ENCODE measurements around the gene ZFAND3. TPM values are rescaled to one million over a fixed set of nuclear protein-coding genes. Genes with fewer than 3 reads are reported as not detected.

ZFAND3 gene
- polyA plus RNA-seq, 3 donors: 11.5 to 21.1 (median 11.7) TPM

DNA sequence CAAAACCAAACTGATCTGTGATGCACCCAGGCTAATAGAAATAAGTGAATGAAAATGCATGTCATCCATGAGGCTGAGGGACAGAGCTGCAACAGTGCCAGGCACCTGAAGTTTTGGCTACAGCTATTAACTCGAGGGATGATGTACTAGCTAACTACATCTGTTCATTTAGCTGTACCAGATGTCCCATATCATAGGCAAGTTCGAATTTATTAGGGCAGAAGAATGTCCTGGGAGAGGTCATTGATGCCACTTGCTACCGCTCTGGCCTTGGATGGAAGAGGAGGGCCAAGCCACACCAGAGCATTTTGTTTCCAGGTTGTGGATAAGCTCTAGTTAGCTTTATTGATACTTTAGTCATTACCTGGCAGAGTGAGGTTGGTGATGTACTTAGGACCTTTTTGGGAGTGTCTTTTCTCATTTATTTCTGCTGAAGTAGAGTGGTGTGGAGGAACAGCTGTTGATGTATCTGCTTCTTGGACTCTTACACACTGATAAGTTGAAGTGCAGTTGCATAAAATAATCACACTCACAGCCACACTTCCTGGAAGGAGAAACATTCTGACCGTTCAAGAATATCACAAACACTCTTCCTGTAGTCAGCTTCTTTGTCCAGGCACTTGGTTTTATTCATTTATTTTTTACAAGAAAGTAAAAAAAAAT, 8.2 kb downstream of the ZFAND3 start:
- Histone ChIP-seq H3K9me3 (replicated peaks in 1 of 2; ENCODE audit: control insufficient read depth in 1 of 2, insufficient read depth in 1 of 2, low read length in 2 of 2) (no peaks in the 10 kb centered on the region), H3K79me2 (ENCODE audit: insufficient read depth, low read length) (peaks cover 100% of the 10 kb centered on the region), H3K27me3 (ENCODE audit: control insufficient read depth in 2 of 2, insufficient read depth in 2 of 2, low read length in 2 of 2) (no peaks in the 10 kb centered on the region), H3K9ac (ENCODE audit: insufficient read depth, low read length, poor library complexity, severe bottlenecking) (no peak overlapping the region), H4K20me1 (ENCODE audit: insufficient read depth, low read length) (peaks cover 100% of the 10 kb centered on the region), H3K4me1 (ENCODE audit: control insufficient read depth in 1 of 2, insufficient read depth in 2 of 2, low read length in 2 of 2) (peaks cover 6 to 23% of the 10 kb centered on the region in 2 donors), H3K4me3 (replicated peaks in 1 of 3; ENCODE audit: low read depth in 2 of 3, low read length in 3 of 3) (no peak overlapping the region), H3K4me2 (replicated peaks; ENCODE audit: extremely low read depth, low read length, poor library complexity, severe bottlenecking) (no peak overlapping the region), H2AFZ (ENCODE audit: insufficient read depth, low read depth, low read length, poor library complexity, severe bottlenecking) (no peak overlapping the region), H3K27ac (ENCODE audit: low read depth in 1 of 2, low read length in 2 of 2) (peak overlapping the region in 1 of 2 donors; percentile 24), H3K36me3 (replicated peaks in 1 of 2; ENCODE audit: control insufficient read depth in 1 of 2, insufficient read depth in 2 of 2, low read length in 2 of 2) (peaks cover 0 to 13% of the 10 kb centered on the region in 2 donors)
- H3K9me3 Mint-ChIP-seq: peaks cover 0 to 1% (median 0%) of the 10 kb centered on the region in 7 donors
- peak overlapping the region in 3 of 7 donors; percentile 22 to 61 (median 30) for H3K27ac Mint-ChIP-seq
- H3K4me3 Mint-ChIP-seq: no peak overlapping the region
- 96% methylated on average over 3 of the region's 4 CpGs for WGBS (ENCODE audit: insufficient coverage)
- TF ChIP-seq, protein P1, sequence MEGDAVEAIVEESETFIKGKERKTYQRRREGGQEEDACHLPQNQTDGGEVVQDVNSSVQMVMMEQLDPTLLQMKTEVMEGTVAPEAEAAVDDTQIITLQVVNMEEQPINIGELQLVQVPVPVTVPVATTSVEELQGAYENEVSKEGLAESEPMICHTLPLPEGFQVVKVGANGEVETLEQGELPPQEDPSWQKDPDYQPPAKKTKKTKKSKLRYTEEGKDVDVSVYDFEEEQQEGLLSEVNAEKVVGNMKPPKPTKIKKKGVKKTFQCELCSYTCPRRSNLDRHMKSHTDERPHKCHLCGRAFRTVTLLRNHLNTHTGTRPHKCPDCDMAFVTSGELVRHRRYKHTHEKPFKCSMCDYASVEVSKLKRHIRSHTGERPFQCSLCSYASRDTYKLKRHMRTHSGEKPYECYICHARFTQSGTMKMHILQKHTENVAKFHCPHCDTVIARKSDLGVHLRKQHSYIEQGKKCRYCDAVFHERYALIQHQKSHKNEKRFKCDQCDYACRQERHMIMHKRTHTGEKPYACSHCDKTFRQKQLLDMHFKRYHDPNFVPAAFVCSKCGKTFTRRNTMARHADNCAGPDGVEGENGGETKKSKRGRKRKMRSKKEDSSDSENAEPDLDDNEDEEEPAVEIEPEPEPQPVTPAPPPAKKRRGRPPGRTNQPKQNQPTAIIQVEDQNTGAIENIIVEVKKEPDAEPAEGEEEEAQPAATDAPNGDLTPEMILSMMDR (IDR thresholded peaks at IDR 0.05): no peak
- peaks cover 62% of the 10 kb centered on the region for H3K4me1 Mint-ChIP-seq
- intact Hi-C loops (cut with micrococcal nuclease): no loop called here
- H3K36me3 Mint-ChIP-seq: peaks cover 8 to 22% of the 10 kb centered on the region in 2 donors
- no peaks in the 10 kb centered on the region for H3K27me3 Mint-ChIP-seq (ENCODE audit: low read depth in 3 of 3)
- DNase-seq: no peak

DNA sequence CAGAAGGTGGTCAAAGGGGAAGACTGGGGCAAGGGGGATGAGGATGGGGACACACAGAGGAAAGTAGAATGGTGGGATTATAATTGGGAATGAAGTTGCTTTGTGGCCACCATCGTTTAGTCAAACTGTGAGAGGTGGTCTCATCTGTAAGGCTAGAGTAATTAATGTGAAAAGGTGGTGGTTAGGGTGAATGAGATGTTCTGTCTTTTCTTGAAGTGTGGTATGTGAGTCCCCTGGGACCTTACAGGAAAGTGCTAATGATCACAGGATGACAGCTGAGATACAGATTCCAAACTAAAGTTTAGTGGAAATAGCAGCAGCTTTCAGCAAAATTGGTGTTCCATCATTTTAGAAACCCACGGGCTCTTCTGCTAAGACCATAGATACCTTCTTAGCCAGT, 10.7 kb downstream of the ZFAND3 start:
- DNase-seq: no peak
- H3K4me2 ChIP-seq (replicated peaks; ENCODE audit: extremely low read depth, low read length, poor library complexity, severe bottlenecking): no peak overlapping the region
- no peak overlapping the region for H2AFZ ChIP-seq (ENCODE audit: insufficient read depth, low read depth, low read length, poor library complexity, severe bottlenecking)
- no peak overlapping the region for H3K9ac ChIP-seq (ENCODE audit: insufficient read depth, low read length, poor library complexity, severe bottlenecking)
- H3K9me3 ChIP-seq (replicated peaks in 1 of 2; ENCODE audit: control insufficient read depth in 1 of 2, insufficient read depth in 1 of 2, low read length in 2 of 2): no peaks in the 10 kb centered on the region
- no peaks in the 10 kb centered on the region for H3K27me3 ChIP-seq (ENCODE audit: control insufficient read depth in 2 of 2, insufficient read depth in 2 of 2, low read length in 2 of 2)
- no peak overlapping the region for H3K27ac ChIP-seq (ENCODE audit: low read depth in 1 of 2, low read length in 2 of 2)
- TF ChIP-seq, protein P1 (IDR thresholded peaks at IDR 0.05): no peak
- intact Hi-C loops (cut with micrococcal nuclease): no loop called here
- peaks cover 100% of the 10 kb centered on the region for H4K20me1 ChIP-seq (ENCODE audit: insufficient read depth, low read length)
- Mint-ChIP-seq H3K27me3 (ENCODE audit: low read depth in 3 of 3) (no peaks in the 10 kb centered on the region), H3K4me1 (peaks cover 51% of the 10 kb centered on the region), H3K9me3 (peaks cover 2 to 7% (median 6%) of the 10 kb centered on the region in 7 donors), H3K4me3 (no peak overlapping the region), H3K36me3 (peaks cover 16 to 36% of the 10 kb centered on the region in 2 donors), H3K27ac (peak overlapping the region in 2 of 7 donors; percentile 12 to 37)
- H3K79me2 ChIP-seq (ENCODE audit: insufficient read depth, low read length): peaks cover 100% of the 10 kb centered on the region
- H3K36me3 ChIP-seq (replicated peaks in 1 of 2; ENCODE audit: control insufficient read depth in 1 of 2, insufficient read depth in 2 of 2, low read length in 2 of 2): peaks cover 0 to 19% of the 10 kb centered on the region in 2 donors
- peaks cover 6 to 20% of the 10 kb centered on the region in 2 donors for H3K4me1 ChIP-seq (ENCODE audit: control insufficient read depth in 1 of 2, insufficient read depth in 2 of 2, low read length in 2 of 2)
- WGBS (ENCODE audit: insufficient coverage): 100% methylated on average over 1 of the region's 2 CpGs
- no peak overlapping the region for H3K4me3 ChIP-seq (replicated peaks in 1 of 3; ENCODE audit: low read depth in 2 of 3, low read length in 3 of 3)

Data from CD14-positive monocyte (primary cell).